ENCODE results near the gene CNTNAP2.

The CNTNAP2 gene

DNA sequence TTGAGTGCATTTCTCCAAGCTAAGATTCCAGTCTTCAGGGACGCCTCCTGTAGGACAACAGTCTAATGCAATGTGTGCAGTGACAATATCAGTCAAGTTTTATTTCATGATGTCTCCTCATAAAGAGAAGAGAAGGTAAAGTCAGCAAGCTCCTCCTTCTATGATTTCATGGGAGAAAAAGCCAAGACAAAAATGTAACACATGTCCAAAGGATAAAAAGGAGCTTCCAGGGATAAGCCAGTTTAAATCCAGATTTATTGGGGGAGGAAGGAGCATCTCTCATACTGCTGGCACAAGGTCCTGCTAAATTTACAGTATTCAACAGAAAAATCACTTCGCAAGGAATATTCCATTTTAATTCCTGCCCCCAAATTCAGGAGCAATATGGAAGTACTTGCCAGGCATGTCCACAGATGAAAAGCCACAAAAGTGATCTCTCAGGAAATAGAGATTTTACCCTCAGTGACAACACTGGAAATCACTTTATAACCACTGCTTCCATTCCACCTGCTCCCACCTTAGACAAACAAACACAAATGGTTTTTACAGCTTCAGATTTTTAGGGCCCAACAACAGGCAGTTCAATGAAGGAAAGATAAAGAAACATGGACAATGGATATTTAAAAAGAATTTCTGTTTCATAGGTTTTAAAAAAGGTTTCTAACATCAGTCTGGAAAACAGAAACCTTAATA lies 1796.5 kb downstream of the CNTNAP2 start:
- H2AFZ ChIP-seq (ENCODE audit: low read depth, low read length), result no peak overlapping the region
- ATAC-seq (ENCODE audit: insufficient read depth, low read depth) (no peak), DNase-seq (no peak)
- no peaks in the 10 kb centered on the region for H4K20me1 ChIP-seq (ENCODE audit: insufficient read depth, low read length)
- H3K4me3 ChIP-seq (ENCODE audit: low read depth in 1 of 2, low read length in 2 of 2), result no peak overlapping the region
- H3K36me3 ChIP-seq (ENCODE audit: insufficient read depth, low read length), result no peaks in the 10 kb centered on the region
- no peaks in the 10 kb centered on the region for H3K79me2 ChIP-seq (ENCODE audit: insufficient read depth, low read length)
- no peaks in the 10 kb centered on the region for H3K9me3 ChIP-seq (ENCODE audit: insufficient read depth, low read length, severe bottlenecking)
- peaks cover 4% of the 10 kb centered on the region for H3K27me3 ChIP-seq (ENCODE audit: insufficient read depth, low read length, poor library complexity)
- H3K4me1 ChIP-seq (ENCODE audit: insufficient read depth, low read length), result no peaks in the 10 kb centered on the region
- no peak overlapping the region for H3K9ac ChIP-seq (ENCODE audit: low read depth, low read length)
- TF ChIP-seq, protein P1, sequence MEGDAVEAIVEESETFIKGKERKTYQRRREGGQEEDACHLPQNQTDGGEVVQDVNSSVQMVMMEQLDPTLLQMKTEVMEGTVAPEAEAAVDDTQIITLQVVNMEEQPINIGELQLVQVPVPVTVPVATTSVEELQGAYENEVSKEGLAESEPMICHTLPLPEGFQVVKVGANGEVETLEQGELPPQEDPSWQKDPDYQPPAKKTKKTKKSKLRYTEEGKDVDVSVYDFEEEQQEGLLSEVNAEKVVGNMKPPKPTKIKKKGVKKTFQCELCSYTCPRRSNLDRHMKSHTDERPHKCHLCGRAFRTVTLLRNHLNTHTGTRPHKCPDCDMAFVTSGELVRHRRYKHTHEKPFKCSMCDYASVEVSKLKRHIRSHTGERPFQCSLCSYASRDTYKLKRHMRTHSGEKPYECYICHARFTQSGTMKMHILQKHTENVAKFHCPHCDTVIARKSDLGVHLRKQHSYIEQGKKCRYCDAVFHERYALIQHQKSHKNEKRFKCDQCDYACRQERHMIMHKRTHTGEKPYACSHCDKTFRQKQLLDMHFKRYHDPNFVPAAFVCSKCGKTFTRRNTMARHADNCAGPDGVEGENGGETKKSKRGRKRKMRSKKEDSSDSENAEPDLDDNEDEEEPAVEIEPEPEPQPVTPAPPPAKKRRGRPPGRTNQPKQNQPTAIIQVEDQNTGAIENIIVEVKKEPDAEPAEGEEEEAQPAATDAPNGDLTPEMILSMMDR (IDR thresholded peaks at IDR 0.05; ENCODE audit: borderline replicate concordance, extremely low read depth, low read length, poor library complexity, severe bottlenecking), result no peak
- TF ChIP-seq EZH2 (IDR thresholded peaks at IDR 0.05; ENCODE audit: borderline replicate concordance, low read depth, low read length, severe bottlenecking), result no peak
- H3K27ac ChIP-seq (ENCODE audit: low read length), result no peak overlapping the region
- H3K4me2 ChIP-seq (ENCODE audit: insufficient read depth, low read length), result no peak overlapping the region

DNA sequence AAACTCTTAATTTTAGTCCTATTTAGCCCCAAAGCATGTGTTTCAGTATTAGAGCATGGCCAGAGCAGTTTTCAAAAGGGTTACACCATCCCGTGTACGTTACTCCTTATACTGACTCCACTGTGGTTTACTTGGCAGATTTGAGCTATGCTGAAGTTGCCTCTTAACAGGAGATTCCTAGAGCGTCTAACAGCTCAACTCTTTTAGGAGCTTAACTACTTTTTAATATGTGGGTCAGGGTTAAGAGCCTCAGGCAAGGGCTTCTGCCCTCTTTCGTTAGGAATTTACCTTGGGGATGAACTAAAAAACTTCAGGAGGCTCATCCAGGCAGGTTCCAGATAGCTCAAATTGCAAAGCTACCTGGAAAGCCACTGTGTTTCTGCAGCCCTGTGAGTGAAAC lies 1799.2 kb downstream of the CNTNAP2 start:
- Histone ChIP-seq H3K27ac (ENCODE audit: low read length) (no peak overlapping the region), H3K4me1 (ENCODE audit: insufficient read depth, low read length) (no peaks in the 10 kb centered on the region), H3K9ac (ENCODE audit: low read depth, low read length) (no peak overlapping the region), H2AFZ (ENCODE audit: low read depth, low read length) (no peak overlapping the region), H4K20me1 (ENCODE audit: insufficient read depth, low read length) (no peaks in the 10 kb centered on the region), H3K4me3 (ENCODE audit: low read depth in 1 of 2, low read length in 2 of 2) (no peak overlapping the region), H3K9me3 (ENCODE audit: insufficient read depth, low read length, severe bottlenecking) (no peaks in the 10 kb centered on the region), H3K4me2 (ENCODE audit: insufficient read depth, low read length) (no peak overlapping the region), H3K79me2 (ENCODE audit: insufficient read depth, low read length) (no peaks in the 10 kb centered on the region), H3K27me3 (ENCODE audit: insufficient read depth, low read length, poor library complexity) (no peaks in the 10 kb centered on the region), H3K36me3 (ENCODE audit: insufficient read depth, low read length) (no peaks in the 10 kb centered on the region)
- DNase-seq (no peak), ATAC-seq (ENCODE audit: insufficient read depth, low read depth) (no peak)
- TF ChIP-seq, protein P1 (IDR thresholded peaks at IDR 0.05; ENCODE audit: borderline replicate concordance, extremely low read depth, low read length, poor library complexity, severe bottlenecking), result no peak
- TF ChIP-seq EZH2 (IDR thresholded peaks at IDR 0.05; ENCODE audit: borderline replicate concordance, low read depth, low read length, severe bottlenecking), result no peak

DNA sequence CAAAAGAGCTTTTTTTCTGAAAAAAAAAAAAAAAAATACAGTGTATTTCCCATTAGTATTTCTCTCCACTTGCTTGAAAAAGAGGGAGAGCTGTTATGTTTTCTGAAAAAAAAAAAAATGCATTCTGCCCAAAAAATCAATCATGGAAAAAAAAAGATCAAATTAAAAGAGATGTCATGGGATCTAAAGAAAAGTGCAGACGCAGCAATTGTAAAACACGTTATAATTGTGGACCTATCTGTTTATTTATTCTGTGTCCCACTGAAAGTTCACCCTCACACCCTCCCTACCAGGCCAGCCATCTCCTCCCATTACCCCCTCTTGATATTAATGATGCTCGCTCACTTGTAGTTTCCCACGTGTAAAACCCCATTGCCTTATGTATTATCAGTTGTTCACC lies 1800.0 kb downstream of the CNTNAP2 start:
- H3K27ac ChIP-seq (ENCODE audit: low read length), result no peak overlapping the region
- no peaks in the 10 kb centered on the region for H4K20me1 ChIP-seq (ENCODE audit: insufficient read depth, low read length)
- DNase-seq (no peak), ATAC-seq (ENCODE audit: insufficient read depth, low read depth) (no peak)
- H3K9ac ChIP-seq (ENCODE audit: low read depth, low read length), result no peak overlapping the region
- no peak for TF ChIP-seq EZH2 (IDR thresholded peaks at IDR 0.05; ENCODE audit: borderline replicate concordance, low read depth, low read length, severe bottlenecking)
- TF ChIP-seq, protein P1 (IDR thresholded peaks at IDR 0.05; ENCODE audit: borderline replicate concordance, extremely low read depth, low read length, poor library complexity, severe bottlenecking), result no peak
- no peaks in the 10 kb centered on the region for H3K9me3 ChIP-seq (ENCODE audit: insufficient read depth, low read length, severe bottlenecking)
- H3K4me1 ChIP-seq (ENCODE audit: insufficient read depth, low read length), result no peaks in the 10 kb centered on the region
- H3K36me3 ChIP-seq (ENCODE audit: insufficient read depth, low read length), result no peaks in the 10 kb centered on the region
- no peaks in the 10 kb centered on the region for H3K79me2 ChIP-seq (ENCODE audit: insufficient read depth, low read length)
- no peak overlapping the region for H3K4me2 ChIP-seq (ENCODE audit: insufficient read depth, low read length)
- no peak overlapping the region for H2AFZ ChIP-seq (ENCODE audit: low read depth, low read length)
- H3K27me3 ChIP-seq (ENCODE audit: insufficient read depth, low read length, poor library complexity), result no peaks in the 10 kb centered on the region
- H3K4me3 ChIP-seq (ENCODE audit: low read depth in 1 of 2, low read length in 2 of 2), result no peak overlapping the region
